PC-3 (cell line): ENCODE data around the gene CCSER2.
"Not testable (repeated sequence)": the region's sequence is repeated elsewhere in the genome, so short reads cannot be mapped to it uniquely, and the experiment has no call there.

Experiments
- CTCF ChIP-seq: fragments of 300-600 bp; sonication (generic); conservative IDR thresholded peaks from 2 replicates; pipeline ENCODE4 v1.5.1; 2017; ENCODE audit warnings: antibody characterized with exemption, low read depth, mild to moderate bottlenecking, low read length
- EZH2 ChIP-seq: fragments of 300-600 bp; sonication (generic); IDR thresholded peaks from one replicate; pipeline ENCODE4 v1.6.1; 2017; ENCODE audit warnings: antibody characterized with exemption, mild to moderate bottlenecking, low read length; ENCODE audit not compliant: unreplicated experiment

- TF ChIP-seq CTCF, EZH2: not testable (repeated sequence)
These were observed 197.4 kb downstream of the CCSER2 start for GRCh38 chr10:84525807-84526182.
